SK-N-MC (cell line): ENCODE results near the gene CUX1.
A peak's percentile ranks its signal among the peaks of the same experiment; 100 is the strongest.
"Not testable (repeated sequence)": the region's sequence is repeated elsewhere in the genome, so short reads cannot be mapped to it uniquely, and the experiment has no call there.

ENCODE experiments used
- DNase-seq: peaks from one replicate; pipeline ENCODE4 v3.0.0-alpha.2; 2011; ENCODE audit warnings: low read depth, low spot score
- H3K27ac ChIP-seq: fragments of 200-600 bp; sonication (generic); 2 replicates; pipeline ENCODE4 v1.5.1; 2016; ENCODE audit warnings: mixed run types
- H3K36me3 ChIP-seq: fragments of 200-600 bp; sonication (generic); 2 replicates; pipeline ENCODE4 v1.6.1; 2017; ENCODE audit warnings: antibody characterized with exemption, low read length, mixed read lengths; ENCODE audit not compliant: insufficient read depth
- H3K4me3 ChIP-seq: fragments of 200-600 bp; sonication (generic); 2 replicates; pipeline ENCODE4 v1.5.1; 2016
- H3K9ac ChIP-seq: fragments of 200-600 bp; sonication (generic); 2 replicates; pipeline ENCODE4 v1.8.0; 2017; ENCODE audit warnings: mixed run types, mixed read lengths; ENCODE audit not compliant: insufficient read length
- H3K9me3 ChIP-seq: fragments of 200-600 bp; sonication (generic); 2 replicates; pipeline ENCODE4 v1.6.1; 2017; ENCODE audit warnings: low read depth, mild to moderate bottlenecking, antibody characterized with exemption, low read length, moderate library complexity, mixed read lengths
- EZH2 ChIP-seq: fragments of 200-600 bp; sonication (generic); IDR thresholded peaks from one replicate; pipeline ENCODE4 v1.6.1; 2017; ENCODE audit warnings: antibody characterized with exemption
- FOXP2 ChIP-seq: optimal IDR thresholded peaks from 2 replicates; pipeline ENCODE3; 2011; ENCODE audit warnings: mild to moderate bottlenecking, moderate library complexity; ENCODE audit not compliant: insufficient read depth; ENCODE audit errors: extremely low read length, control extremely low read depth
- POLR2AphosphoS5 ChIP-seq: IDR thresholded peaks from 2 replicates; pipeline ENCODE4 v1.6.1; 2012; ENCODE audit warnings: mild to moderate bottlenecking, low read depth, low read length, borderline replicate concordance

The CUX1 gene

DNA sequence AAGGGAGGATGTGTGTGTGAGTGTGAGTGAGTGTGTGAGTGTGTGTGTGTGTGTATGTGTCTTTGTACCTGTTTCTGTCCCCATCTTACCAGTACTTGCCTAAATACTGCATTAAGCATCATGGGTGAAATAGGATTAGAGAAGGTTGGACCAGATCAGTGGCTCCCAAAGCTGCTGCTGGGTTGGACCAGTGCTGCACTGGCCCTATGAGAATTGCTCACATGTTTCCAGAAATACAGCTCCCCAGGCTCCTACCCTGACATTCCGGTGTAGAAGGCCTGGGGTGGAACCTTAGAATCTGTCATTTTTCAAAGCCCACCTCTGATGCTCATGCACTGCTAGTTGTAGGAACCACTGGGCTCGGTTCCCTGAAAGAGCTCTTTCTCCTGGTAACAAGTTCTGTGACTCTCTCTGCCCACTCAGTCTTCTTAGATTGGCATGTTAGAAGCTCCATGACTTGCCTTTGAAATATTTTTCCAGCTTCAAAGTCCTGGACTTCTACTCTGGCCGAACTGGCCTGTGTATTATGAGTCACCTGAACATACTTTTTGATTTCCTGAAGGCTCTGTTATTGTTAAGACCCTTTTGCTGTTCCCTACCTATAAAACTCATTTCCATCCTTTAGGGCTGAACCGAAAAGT lies 224.7 kb downstream of the CUX1 start:
- DNase-seq: no peak
- Histone ChIP-seq H3K9ac (no peak overlapping the region), H3K4me3 (no peak overlapping the region), H3K36me3 (no peaks in the 10 kb centered on the region), H3K9me3 (no peaks in the 10 kb centered on the region), H3K27ac (no peak overlapping the region)
- TF ChIP-seq FOXP2 (no peak), POLR2AphosphoS5 (no peak), EZH2 (no peak)

DNA sequence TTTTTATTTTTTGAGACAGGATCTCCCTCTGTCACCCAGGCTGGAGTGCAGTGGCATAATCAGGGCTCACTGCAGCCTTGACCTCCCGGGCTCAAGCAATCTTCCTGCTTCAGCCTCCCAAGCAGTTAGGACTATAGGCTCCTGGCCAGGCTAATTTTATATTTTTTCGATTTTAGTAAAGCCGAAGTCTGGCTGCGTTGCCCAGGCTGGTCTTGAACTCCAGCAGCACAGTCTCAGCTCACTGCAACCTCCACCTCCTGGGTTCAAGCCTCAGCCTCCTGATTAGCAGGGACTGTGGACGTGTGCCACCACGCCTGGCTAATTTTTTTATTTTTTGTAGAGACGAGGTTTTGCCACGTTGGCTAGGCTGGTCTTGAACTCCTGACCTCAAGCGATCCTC lies 225.4 kb downstream of the CUX1 start:
- H3K4me3 ChIP-seq, H3K9me3 ChIP-seq, H3K9ac ChIP-seq, H3K27ac ChIP-seq, DNase-seq, H3K36me3 ChIP-seq: not testable (repeated sequence)

DNA sequence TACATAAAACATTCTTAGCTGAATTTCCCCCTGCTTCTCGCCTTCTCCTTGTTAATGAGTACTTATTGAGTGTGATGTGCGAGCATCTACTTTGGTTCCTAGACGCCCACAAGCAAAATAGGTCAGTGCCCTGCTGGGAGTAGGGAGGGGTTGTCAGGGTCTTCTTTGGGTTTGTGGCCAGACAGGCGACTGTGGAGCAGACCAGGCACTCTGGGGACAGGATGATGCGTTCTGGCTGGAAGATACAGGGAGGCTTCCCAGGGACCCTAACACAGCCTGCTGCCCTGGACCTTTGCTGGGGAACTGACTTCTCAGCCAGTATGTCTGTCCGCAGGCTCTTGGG lies 227.2 kb downstream of the CUX1 start:
- no peaks in the 10 kb centered on the region for H3K36me3 ChIP-seq
- no peak for TF ChIP-seq EZH2
- no peak for TF ChIP-seq FOXP2
- no peak for TF ChIP-seq POLR2AphosphoS5
- no peak overlapping the region for H3K27ac ChIP-seq
- no peak overlapping the region for H3K9ac ChIP-seq
- peak overlapping the region; percentile 58; the same call in 1 of the 2 replicates for H3K4me3 ChIP-seq
- DNase-seq: no peak
- no peaks in the 10 kb centered on the region for H3K9me3 ChIP-seq

DNA sequence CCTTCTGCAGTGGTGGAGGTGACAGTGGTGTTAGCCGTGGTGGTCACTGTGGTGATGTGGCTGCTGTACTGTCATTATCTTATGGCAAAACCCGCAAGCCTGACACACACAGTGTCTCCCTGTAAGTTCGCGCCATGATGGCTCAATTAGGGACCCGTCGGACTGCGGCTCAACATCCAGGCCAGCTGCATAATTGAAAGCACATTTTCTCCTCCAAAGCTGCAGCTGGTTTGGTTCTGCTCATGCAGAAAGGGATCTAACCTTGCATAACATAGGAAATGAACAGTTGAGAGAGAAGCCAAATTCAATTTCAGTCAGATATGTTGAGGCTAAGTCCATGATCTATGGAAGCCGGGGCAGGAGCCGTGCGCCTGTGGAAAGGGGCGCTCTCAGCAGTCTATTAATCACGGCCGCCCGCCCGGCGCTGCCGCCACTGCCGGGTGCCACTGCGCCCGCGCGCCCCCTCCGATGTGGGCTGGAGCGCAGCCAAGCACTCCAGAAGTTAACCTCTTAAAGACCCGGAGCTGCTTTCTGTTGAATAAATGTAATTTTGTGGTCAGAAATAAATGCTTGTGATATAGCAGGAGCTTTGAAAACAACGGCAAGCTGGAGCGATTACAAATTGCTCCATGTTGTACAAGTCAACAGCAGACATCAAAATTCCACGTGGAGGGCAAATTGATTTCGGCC lies 227.7 kb downstream of the CUX1 start:
- TF ChIP-seq EZH2 (no peak), FOXP2 (peak; percentile 46), POLR2AphosphoS5 (peak; percentile 52; the same call in 1 of the 2 replicates)
- no peaks in the 10 kb centered on the region for H3K9me3 ChIP-seq
- H3K9ac ChIP-seq: no peak overlapping the region
- DNase-seq: peak; percentile 73
- H3K36me3 ChIP-seq: no peaks in the 10 kb centered on the region
- no peak overlapping the region for H3K27ac ChIP-seq
- peak overlapping the region; percentile 58 for H3K4me3 ChIP-seq

DNA sequence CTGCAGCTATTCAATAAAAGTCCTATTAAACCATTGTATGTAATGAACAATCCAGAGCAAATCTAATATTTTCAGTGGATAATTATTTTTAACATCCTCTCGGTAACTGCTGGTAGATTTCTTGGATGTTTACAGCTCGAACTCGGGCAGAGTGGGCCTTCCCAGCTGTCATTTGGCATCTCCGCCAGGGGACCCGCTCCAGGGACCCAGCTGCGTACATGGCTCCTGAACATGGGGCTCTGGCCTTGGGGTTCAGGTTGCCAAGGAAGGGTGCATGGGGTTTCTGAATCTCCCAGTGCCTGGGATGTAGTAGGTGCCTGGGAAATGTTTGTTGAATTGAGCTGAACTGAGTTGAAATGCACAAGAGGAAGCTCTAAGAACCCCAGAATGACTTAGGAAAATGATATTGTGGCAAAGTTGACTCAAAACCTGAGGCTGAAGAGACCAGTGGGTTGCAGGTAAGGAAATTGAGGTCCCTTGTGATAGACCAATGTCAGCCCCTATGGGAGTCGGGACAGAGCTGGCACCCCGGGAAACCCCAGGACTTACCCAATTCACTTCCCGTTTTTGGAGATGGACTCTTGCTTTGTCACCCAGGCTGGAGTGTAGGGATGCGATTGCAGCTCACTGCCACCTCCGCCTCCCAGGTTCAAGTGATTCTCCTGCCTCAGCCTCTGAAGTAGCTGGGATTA lies 228.4 kb downstream of the CUX1 start:
- no peaks in the 10 kb centered on the region for H3K36me3 ChIP-seq
- no peaks in the 10 kb centered on the region for H3K9me3 ChIP-seq
- no peak overlapping the region for H3K9ac ChIP-seq
- no peak for DNase-seq
- TF ChIP-seq FOXP2 (no peak), EZH2 (no peak), POLR2AphosphoS5 (no peak)
- H3K4me3 ChIP-seq: peak overlapping the region; percentile 58
- H3K27ac ChIP-seq: no peak overlapping the region

DNA sequence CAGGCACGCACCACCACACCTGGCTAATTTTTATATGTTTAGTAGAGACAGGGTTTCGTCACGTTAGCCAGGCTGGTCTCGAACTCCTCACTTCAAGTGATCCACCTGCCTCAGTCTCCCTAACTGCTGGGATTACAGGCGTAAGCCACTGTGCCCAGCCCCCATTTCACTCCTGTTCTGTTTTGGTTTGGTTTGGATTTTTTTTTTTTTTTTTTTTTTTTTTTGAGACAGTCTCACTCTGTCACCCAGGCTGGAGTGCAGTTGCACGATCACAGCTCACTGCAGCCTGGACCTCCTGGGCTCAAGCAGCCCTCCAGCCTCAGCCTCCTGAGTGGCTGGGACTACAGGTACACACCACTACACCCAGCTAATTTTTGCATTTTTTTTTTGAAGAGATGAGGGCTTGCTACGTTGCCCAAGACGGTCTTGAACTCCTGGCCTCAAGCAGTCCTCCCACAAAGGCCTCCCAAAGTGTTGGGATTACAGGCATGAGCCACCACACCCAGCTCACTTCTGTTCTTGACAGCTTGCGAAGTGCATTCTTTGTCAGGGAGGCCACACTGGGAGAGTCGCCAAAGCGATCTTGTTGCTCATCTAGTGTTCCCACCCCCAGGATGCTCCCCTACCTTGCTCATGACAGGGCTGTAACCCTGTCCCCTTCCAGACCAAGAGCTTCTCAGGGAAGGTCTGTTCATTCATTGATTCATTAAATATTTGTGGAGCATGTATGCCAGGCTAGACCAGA lies 229.1 kb downstream of the CUX1 start:
- TF ChIP-seq POLR2AphosphoS5 (no peak), FOXP2 (no peak)
- Histone ChIP-seq H3K27ac (no peak overlapping the region), H3K9ac (no peak overlapping the region), H3K36me3 (no peaks in the 10 kb centered on the region), H3K9me3 (no peaks in the 10 kb centered on the region), H3K4me3 (no peak overlapping the region)
- no peak for DNase-seq

DNA sequence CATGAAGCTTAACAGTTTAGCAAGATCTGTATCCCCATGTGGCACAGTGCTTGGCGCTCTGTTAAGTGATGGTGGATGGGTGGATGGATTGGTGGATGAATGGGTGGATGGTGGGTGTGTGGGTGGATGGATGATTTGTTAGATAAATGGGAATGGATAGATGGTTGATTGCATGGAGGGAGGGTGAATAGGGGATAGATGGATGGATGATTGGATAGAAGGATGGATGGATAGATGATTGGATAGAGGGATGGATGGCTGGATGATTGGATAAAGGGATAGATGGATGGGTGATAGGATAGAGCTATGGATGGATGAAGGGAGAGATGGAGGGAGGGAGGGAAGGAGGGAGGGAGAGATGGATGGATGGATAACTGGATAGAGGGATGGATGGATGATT lies 229.7 kb downstream of the CUX1 start:
- H3K4me3 ChIP-seq: no peak overlapping the region
- H3K9ac ChIP-seq: no peak overlapping the region
- no peaks in the 10 kb centered on the region for H3K9me3 ChIP-seq
- no peaks in the 10 kb centered on the region for H3K36me3 ChIP-seq
- no peak for TF ChIP-seq FOXP2
- no peak for TF ChIP-seq EZH2
- TF ChIP-seq POLR2AphosphoS5: no peak
- H3K27ac ChIP-seq: no peak overlapping the region
- no peak for DNase-seq

DNA sequence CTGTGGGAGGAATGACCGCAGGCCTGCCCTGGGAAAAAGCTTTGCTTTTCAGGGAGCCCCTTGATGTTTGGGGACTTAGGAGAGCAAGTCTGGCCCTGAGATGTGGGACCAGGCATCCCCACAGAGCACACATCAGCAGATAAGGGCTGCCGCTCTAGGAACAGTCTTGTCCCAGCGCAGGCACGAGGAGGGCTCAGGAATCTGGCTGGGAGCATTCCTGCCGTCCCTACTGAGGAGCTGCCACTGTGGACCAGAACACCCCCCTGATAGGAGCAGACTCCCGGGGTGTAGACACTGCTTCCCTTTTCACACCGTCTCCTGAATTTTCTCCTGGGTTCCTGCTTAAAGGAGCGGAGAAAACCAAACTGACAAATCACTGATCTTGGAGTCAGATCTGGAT lies 232.3 kb downstream of the CUX1 start:
- TF ChIP-seq FOXP2 (no peak), EZH2 (no peak), POLR2AphosphoS5 (no peak)
- no peak overlapping the region for H3K4me3 ChIP-seq
- no peak overlapping the region for H3K9ac ChIP-seq
- no peaks in the 10 kb centered on the region for H3K36me3 ChIP-seq
- DNase-seq: no peak
- H3K27ac ChIP-seq: no peak overlapping the region
- peaks cover 5% of the 10 kb centered on the region; the same call in 1 of the 2 replicates for H3K9me3 ChIP-seq
